GM19397 (cell line): ENCODE measurements around the gene ANKMY1.

Source experiments
- ATAC-seq: cut with Tn5 transposase; IDR thresholded peaks from one replicate; pipeline ENCODE4 v1.9.1; 2021; ENCODE audit warnings: mild to moderate bottlenecking, moderate library complexity; ENCODE audit not compliant: unreplicated experiment

Gene ANKMY1

DNA sequence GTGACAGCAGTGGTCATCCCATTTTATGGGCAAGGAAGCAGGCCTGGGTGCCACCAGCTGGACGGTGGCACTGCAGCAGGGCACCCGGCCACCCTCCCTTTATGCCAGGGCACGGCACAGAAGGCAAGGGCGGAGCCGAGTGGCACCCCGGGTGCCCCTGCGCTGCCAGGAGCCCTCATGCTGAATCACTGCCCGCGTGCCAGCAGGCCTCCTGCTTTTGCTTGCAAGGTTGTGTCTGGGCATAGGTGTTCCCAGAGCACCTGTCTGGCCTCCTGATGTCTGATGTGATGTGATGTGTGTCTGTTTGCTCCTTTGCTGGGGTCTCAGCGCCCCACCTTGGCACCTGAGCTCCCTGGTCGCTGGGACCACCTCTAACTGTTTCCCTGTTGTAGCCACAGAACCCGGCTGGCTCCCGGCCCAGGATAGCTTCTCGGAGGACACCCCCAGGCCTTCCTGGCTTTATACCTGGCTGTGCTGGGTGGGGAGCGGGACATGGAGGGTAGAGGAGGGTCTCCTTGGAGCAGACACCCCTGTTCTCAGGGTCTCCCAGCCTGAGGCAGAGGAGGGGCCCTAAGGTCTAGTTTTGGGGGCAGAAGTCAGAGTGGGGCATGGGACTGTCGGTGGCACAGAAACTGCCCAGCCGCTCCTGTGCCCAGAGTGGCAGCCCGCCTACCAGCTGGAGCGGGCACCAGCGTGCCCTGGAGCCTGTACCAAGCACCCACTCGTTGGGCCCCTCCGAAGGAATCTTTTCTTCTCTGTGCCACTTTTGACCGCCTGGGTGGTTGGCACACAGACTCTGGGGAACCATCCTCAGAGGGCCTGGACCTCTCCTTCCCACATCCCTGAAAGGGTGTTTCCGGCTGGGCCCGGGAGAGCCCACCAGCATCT, 118.7 kb downstream of the ANKMY1 start:
- ATAC-seq: no peak

DNA sequence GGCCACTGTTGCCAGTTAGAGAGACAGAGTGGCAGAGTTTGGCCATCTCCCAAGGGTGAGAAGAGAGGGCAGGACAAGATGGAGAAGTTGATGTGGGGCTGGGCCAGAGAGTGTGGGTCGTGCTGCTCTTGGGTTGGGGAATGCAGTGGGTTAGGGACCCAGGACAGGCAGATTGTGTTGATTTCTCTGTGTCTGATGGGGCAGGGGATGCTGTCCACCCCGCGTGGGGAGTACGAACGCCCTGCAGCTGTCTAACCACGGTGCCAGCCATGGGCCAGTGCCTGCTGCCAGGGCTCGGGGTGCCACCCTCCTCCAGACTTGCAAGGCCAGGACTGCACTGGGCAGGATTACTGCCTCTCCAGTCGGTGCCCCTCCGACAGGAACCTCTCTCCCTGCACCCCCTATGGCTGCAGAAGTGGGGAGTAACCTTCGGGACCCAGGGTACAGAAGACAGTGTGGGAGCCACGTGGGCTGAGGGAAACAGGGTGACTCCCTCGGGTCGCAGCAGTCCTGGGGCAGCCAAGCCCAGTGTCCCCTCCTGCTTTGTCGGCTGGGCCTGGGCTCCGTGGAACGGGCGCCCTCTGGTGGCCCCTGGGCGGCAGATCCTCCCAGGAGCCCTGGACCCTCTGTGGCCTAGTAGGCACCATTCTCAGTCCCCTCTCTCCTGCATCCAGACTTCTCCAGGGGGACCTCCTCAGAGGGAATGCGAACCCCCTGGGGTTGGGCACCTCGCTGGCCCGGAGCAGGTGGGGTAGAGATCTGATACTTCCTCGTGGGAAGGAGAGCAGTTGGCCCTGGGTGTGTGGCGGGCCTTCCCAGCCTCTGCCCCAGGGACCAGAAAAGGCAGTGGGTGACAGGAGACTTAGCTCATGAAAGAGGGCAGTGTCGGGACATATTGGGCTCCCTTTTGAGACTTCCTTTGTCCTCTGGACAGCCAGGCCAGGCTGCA, 119.7 kb downstream of the ANKMY1 start:
- ATAC-seq: no peak

GRCh38 chr2:240437551-240437860, 120.3 kb downstream of the ANKMY1 start:
- no peak for ATAC-seq

GRCh38 chr2:240436683-240437550, 120.9 kb downstream of the ANKMY1 start:
- ATAC-seq: no peak

GRCh38 chr2:240435948-240436682, 121.7 kb downstream of the ANKMY1 start:
- ATAC-seq: peak; percentile 10

DNA sequence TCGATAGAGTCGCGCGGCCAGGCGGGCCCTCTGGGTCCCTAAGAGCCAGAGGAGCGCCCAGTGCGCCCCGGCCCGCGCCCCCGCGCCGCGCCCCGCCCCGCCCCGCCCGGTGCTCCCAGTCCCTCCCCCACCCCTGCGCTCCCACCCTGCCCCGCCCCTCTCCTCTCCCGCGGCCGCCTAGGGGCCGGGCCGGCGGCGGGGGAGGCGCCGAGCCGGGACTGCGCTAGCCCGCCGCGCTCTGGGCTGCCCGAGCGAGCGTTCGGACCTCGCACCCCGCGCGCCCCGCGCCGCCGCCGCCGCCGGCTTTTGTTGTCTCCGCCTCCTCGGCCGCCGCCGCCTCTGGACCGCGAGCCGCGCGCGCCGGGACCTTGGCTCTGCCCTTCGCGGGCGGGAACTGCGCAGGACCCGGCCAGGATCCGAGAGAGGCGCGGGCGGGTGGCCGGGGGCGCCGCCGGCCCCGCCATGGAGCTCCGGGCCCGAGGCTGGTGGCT, 122.3 kb downstream of the ANKMY1 start, which contains the start of gene GPC1:
Gene GPC1, plus strand, starts transcription at position 207 of the 491 bp plus-strand sequence. Its CDS starts 256 bp downstream, at position 463.
- peak; percentile 58 for ATAC-seq

- ATAC-seq: peak; percentile 53
Measured at GRCh38 chr2:240434728-240435456, 122.9 kb downstream of the ANKMY1 start.

- no peak for ATAC-seq
Measured at GRCh38 chr2:240433973-240434727, 123.6 kb downstream of the ANKMY1 start.

- ATAC-seq: no peak
Measured at GRCh38 chr2:240432820-240433801, 124.7 kb downstream of the ANKMY1 start.

- no peak for ATAC-seq
Measured at GRCh38 chr2:240432430-240432819, 125.4 kb downstream of the ANKMY1 start.

GRCh38 chr2:240431661-240432424, 125.9 kb downstream of the ANKMY1 start:
- no peak for ATAC-seq

DNA sequence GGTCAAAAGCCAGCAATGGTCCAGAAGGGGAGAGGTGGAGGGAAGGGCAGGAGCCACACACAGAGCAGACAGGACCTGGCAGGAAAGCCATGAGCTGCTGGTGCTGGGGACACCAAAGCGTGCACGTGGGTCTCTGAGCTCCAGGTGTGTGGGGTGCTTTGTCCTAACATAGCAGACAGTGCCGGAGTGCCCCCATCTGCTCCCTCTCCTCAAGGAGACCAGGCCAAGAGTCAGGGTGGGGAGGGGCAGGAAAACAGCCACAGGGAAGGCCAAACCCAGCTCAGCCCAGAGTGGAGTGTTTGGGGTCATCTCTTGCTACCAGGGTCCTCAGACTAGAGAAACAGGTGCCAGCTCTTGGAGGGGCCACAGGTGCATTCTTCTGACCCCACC, 126.5 kb downstream of the ANKMY1 start:
- ATAC-seq: no peak

DNA sequence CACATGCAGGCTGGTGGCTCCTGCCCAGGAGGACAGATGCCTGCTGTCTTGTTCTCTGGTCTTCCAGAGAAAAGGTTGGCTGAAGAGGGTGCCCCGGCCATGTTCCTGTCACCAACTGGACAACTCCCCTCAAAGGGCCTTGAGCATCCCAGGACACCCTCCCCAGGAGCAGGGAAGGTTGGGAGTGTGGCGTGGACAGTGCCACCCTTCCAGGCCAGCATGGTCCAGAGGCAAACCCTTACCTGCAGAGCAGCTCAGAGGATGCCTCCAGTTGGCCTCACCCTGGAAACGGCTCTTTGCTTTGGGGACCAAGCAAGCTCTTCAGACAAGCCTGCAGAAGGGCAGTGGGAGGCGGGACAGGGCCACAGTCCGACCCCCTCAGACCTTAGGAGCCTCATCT, 127.2 kb downstream of the ANKMY1 start:
- ATAC-seq: no peak

DNA sequence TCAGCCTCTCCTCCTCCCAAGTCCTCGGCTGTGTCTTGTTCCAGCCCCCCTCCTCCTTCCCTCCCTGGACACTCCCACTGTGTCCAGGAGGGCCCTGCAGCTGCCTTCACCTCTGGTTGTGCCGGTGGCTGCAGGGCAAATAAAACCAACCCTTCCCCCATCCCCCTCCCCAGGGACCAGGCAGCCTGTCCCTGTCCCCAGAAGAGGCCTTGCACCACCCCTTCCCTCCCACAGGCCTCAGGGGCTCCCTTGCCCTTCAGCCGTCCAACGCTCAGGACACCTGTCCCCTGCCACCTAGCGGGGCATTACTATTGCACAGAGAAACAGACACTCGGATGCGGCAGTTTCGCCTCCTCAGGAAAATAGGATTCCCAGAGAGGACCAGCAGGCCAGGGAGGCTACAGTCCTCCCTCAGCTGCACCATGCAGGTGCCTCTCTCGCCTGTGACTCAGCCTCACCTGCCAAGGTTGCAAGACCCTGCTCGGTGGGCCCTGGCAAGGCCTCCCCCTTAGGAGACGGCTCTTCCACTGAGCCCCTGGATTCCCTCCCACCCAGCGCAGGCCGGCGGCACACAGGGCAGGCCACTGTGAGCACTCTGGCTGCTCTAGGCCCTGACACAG, 127.8 kb downstream of the ANKMY1 start:
- ATAC-seq: no peak
